Islet precursor cell (in vitro differentiated cells): ENCODE measurements around the gene HLF.

Experiments
- DNase-seq: peaks from one replicate; pipeline ENCODE4 v3.0.0-alpha.2; 2018

Gene HLF

DNA sequence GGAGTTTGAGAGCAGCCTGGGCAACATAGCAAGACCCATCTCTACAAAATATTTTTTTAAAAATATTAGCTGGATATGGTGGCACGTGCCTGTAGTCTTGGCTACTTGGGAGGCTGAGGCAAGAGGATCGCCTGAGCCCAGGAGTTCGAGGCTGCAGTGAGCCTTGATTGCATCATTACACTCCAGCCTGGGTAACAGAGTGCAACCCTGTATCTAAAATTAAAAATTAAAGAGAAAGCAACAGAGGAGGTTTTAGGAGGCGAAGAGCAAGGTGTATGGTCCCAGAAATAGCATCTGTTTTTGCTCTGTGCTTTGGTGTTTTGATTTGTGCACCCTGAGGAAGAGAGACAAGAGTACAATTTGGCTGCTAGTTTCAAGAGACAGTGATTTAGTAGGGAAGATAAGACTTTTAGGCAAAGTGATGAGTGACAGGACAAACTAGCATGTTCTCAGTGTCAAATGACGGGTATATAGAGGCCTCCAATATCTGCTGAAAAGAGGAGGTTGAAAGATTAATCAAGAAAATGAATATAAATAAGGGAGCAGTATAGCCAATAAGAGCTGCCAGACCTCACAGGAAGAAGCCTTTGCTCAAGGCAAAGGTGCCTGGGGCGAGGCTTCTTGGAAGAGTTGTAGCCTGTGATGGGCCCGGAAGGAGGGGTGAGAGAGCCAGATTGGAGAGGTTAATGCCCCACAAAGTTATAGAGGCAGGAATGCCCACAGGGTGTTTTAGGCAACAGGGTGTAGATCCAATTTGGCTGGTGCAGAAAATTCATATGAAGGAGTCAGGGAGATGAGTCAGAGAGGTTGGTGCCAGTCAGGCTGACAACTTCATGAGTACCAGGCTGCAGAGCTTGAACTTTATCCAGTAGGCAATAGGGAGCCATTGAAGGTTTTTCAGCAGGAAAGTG lies 11.4 kb downstream of the HLF start:
- DNase-seq = no peak

DNA sequence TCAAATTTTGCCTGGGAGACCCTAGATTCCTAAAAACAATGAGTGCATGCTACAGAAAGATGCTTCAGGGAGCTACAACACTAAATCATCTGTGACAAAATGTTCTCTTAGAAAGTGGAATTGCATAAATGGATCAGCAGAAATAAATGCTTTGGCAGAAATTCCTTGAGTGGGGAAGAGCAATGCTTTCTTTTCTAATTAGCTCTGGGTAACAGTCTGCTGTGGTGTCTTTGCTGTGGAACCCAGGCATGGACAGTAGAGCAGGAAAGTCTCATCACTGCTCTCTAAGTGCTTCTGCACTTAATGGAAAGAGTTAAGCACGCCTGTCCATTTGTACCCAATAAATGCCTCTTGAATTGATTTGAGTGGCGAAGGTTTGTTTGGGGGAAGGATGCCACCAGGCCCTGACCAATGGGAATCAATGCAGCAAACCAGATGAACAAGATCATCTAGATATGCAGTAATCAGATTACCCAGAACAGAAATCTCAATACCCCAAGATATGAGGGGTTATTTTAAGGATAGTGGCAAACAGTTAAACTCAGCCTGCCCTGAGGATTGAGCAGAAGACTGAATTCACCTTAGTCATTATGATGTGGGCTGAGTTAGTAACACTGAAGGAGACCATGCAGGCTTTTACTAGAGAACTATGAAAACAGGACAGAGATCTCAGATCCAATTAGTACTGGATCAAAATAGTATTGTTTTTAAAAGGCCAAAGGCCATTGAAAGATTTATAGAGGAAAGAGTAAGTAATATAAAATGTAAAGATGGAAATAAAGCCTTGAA lies 13.6 kb downstream of the HLF start:
- peak; percentile 59 for DNase-seq

- DNase-seq = no peak
Observed at GRCh38 chr17:55279203-55279602, 14.4 kb downstream of the HLF start.

GRCh38 chr17:55279788-55280187 lies 15.0 kb downstream of the HLF start:
- no peak for DNase-seq

GRCh38 chr17:55280212-55280611 lies 15.5 kb downstream of the HLF start:
- DNase-seq = no peak

DNA sequence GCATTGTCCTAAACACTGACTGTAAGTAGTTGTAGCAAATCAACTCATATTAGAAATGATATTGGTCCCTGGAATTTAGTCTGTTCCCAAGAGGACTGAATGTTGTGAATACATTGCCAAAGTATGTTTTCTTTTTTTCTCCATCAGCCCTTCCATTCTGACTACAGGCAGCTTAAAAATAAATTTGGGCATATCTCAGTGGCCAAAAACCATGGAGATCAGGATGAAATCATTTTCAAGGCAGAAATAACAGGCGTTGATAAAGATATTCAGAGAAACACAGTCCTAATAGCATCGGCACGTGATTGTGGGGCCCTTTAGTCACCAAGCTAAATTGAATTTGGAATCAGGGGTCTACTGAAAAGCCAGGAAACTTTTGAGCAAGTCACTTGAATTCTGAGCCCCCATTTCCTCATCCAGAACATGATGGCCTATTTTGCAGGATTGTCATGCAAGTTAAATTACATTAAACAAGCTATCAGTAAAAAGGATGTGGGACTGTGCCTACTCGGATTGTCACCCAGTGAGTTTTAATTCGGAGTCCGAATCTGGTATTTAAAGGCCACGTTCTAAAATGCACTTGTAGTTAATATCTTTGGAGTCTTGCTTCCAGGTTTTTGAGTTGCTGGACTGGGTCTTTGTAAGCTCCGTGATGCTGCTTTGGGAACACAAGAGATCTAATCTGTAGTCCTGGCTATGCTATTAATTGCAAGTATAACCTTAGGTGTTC lies 17.1 kb downstream of the HLF start:
- no peak for DNase-seq

- no peak for DNase-seq
Observed at GRCh38 chr17:55282379-55282702, 17.6 kb downstream of the HLF start.

GRCh38 chr17:55282741-55283140 lies 18.0 kb downstream of the HLF start:
- no peak for DNase-seq

- no peak for DNase-seq
Observed at GRCh38 chr17:55283256-55283965, 18.7 kb downstream of the HLF start.

- no peak for DNase-seq
Observed at GRCh38 chr17:55284001-55284884, 19.5 kb downstream of the HLF start.

- DNase-seq = no peak
Observed at GRCh38 chr17:55284944-55285339, 20.2 kb downstream of the HLF start.

DNA sequence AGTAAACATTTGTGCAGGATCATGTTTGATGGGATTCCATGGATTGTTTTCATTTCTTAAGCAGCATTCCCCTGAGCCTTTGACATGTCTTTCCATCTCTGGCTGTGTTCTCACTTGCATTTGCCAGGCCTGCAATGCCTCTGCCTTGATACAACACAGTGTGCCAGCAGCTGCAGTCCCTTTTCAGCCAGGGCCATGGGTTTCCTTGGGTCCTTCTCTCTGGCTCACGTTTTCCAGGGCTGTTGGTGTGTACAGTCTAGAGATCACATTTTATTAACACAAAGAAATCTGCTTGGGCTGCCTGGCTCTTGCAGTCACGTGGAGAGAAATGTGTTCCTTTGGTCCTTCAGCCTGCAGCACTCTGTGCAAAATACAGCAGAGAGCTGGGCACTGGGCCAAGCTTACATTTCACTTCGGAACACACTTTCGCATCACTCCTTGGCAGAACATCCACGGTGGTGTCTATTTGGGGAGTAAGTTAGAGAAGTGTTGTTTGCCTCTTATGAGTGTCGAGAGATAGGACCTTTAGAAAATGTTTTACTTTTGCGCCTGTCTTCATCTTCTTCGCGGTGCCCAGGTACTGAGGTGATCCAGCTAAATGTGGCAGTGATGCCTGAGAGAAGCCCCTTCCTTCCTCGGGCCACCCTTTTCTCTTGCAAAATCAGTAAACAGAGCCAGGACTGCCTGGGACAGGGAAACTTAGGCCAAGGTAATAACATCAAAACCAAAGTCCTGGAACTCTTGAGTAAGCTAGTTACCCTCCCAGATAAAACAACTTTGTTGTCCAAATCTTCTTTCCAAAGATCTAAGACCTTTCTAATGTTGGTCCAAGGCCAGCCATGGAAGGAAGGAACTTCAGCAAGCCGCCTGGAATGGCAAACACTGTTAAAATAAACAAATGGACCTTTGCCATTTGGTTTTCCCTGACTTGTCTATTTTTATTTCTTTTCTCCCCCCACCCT lies 20.9 kb downstream of the HLF start:
- no peak for DNase-seq

- DNase-seq = no peak
Observed at GRCh38 chr17:55286681-55287589, 22.2 kb downstream of the HLF start.

DNA sequence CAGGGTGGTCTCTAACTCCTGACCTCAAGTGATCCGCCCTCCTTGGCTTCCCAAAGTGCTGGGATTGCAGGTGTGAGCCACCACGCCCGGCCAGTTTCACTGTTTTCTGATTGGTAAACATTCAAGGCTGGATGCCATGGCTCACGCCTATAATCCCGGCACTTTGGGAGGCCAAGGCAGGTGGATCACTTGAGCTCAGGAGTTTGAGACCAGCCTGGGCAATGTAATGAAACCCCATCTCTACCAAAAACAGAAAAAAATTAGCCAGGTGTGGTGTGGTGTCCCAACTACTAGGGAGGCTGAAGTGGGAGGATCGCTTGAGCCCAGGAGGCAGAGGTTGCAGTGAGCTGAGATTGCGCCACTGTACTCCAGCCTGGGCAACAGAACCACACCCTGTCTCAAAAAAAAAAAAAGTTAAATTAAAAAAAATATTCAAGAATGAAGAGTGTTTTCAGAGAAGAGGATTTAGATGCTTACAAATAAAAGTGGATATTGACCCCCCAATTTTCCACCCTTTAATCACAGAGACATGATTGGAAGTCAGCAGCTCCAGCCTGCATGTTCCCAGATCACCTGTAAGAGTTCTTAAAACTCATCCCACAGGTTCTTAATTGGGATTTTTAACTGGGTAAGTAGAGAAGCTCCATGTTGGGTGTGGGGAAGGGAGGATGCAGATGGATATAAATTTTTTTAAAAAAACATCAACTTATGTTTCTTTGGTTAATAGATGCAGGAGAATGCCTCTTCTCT lies 23.8 kb downstream of the HLF start:
- DNase-seq = no peak

GRCh38 chr17:55289106-55289446 lies 24.3 kb downstream of the HLF start:
- DNase-seq = no peak

- DNase-seq = no peak
Observed at GRCh38 chr17:55289978-55290377, 25.2 kb downstream of the HLF start.

GRCh38 chr17:55290492-55291113 lies 25.8 kb downstream of the HLF start:
- DNase-seq = no peak

DNA sequence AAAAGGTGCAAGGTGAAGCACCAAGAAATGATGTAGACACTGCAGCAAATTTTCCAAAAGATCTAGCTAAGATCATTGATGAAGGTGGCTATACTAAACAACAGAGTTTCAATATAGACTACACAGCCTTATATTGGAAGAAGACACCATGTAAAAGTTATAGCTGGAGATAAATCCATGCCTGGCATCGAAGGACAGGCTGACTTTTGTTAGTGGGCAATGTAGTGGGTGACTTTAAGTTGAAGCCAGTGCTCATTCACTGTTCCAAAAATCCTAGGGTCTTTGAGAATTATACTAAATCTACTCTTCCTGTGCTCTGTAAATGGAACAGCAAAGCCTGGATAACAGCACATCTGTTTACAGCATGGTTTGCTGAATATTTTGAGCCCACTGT lies 26.4 kb downstream of the HLF start:
- no peak for DNase-seq
